Esophagus muscularis mucosa (tissue), 3 donors: ENCODE results near the gene FNDC11.

ENCODE experiments used
- CTCF ChIP-seq, 3 experiments: fragments of 200-600 bp in 2 of 3; fragments of 450-650 bp in 1 of 3; sonication (generic) in 2 of 3; IDR thresholded peaks; one replicate each; pipeline ENCODE4 v1.5.1; 2017 to 2019; ENCODE audit warnings: antibody characterized with exemption in 3 of 3, mild to moderate bottlenecking in 2 of 3, moderate library complexity in 1 of 3
- POLR2A ChIP-seq: fragments of 450-650 bp; IDR thresholded peaks from one replicate; pipeline ENCODE4 v1.6.1; 2017; ENCODE audit warnings: antibody characterized with exemption, moderate library complexity, mild to moderate bottlenecking, low read depth

DNA sequence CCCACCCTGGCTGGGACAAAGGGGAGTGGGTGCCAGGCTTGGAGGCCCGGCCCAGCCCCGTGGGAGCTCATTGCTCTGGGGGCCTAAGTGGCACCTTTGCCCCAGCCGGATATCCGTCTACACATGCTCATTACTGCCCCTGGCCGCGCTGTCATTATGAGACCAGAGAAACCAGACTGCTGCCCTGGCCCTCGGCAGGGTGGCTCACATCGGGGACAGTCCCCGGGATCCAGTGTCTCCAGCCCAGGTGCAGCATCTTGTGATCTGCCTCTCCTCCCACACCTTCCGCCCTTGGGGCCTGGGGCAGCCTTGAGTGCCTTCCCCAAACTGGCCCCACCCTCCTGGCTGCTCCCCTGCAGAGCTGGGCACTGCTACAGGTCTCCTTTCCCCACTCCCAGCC, 11.3 kb upstream of the FNDC11 start:
- TF ChIP-seq POLR2A, result no peak
- no peak for TF ChIP-seq CTCF (IDR thresholded peaks at IDR 0.05)
